HEK293 (cell line): ENCODE measurements around the gene LRP3.

Experiments used
- FEZF1 ChIP-seq: fragments of 450-650 bp; formaldehyde crosslinking; IDR thresholded peaks from 2 replicates; pipeline ENCODE4 v1.5.1; 2016; ENCODE audit warnings: missing biosample characterization, missing genetic modification characterization
- GLI4 ChIP-seq: fragments of 450-650 bp; formaldehyde crosslinking; IDR thresholded peaks from 2 replicates; pipeline ENCODE4 v1.5.1; 2016; ENCODE audit warnings: missing biosample characterization, missing genetic modification characterization
- IKZF3 ChIP-seq: fragments of 450-650 bp; IDR thresholded peaks from 2 replicates; pipeline ENCODE4 v1.5.0; 2018; ENCODE audit warnings: missing biosample characterization, mild to moderate bottlenecking, missing genetic modification characterization, moderate library complexity
- KLF8 ChIP-seq: fragments of 450-650 bp; formaldehyde crosslinking; IDR thresholded peaks from 2 replicates; pipeline ENCODE4 v1.5.1; 2016; ENCODE audit warnings: missing biosample characterization, missing genetic modification characterization
- KLF9 ChIP-seq: fragments of 450-650 bp; formaldehyde crosslinking; IDR thresholded peaks from 2 replicates; pipeline ENCODE4 v1.5.1; 2016; ENCODE audit warnings: missing biosample characterization, missing genetic modification characterization, low read depth
- SP2 ChIP-seq: fragments of 450-650 bp; formaldehyde crosslinking; IDR thresholded peaks from 2 replicates; pipeline ENCODE4 v1.5.1; 2016; ENCODE audit warnings: missing biosample characterization, missing genetic modification characterization
- ZBTB10 ChIP-seq: fragments of 450-650 bp; formaldehyde crosslinking; IDR thresholded peaks from 2 replicates; pipeline ENCODE4 v1.5.1; 2016; ENCODE audit warnings: missing biosample characterization, missing genetic modification characterization
- ZBTB48 ChIP-seq: fragments of 450-650 bp; formaldehyde crosslinking; IDR thresholded peaks from 2 replicates; pipeline ENCODE4 v1.5.1; 2016; ENCODE audit warnings: missing biosample characterization, missing genetic modification characterization
- ZFHX2 ChIP-seq: fragments of 450-650 bp; formaldehyde crosslinking; conservative IDR thresholded peaks from 2 replicates; pipeline ENCODE4 v1.5.1; 2016; ENCODE audit warnings: missing biosample characterization, missing genetic modification characterization
- ZIC2 ChIP-seq: fragments of 450-650 bp; formaldehyde crosslinking; IDR thresholded peaks from 2 replicates; pipeline ENCODE4 v1.5.1; 2016; ENCODE audit warnings: missing biosample characterization, missing genetic modification characterization
- ZNF133 ChIP-seq: fragments of 450-650 bp; formaldehyde crosslinking; IDR thresholded peaks from 2 replicates; pipeline ENCODE4 v1.5.1; 2016; ENCODE audit warnings: missing biosample characterization, missing genetic modification characterization
- ZNF175 ChIP-seq: fragments of 450-650 bp; formaldehyde crosslinking; IDR thresholded peaks from 2 replicates; pipeline ENCODE4 v1.5.1; 2016; ENCODE audit warnings: missing biosample characterization, missing genetic modification characterization
- ZNF221 ChIP-seq: fragments of 450-650 bp; formaldehyde crosslinking; IDR thresholded peaks from 2 replicates; pipeline ENCODE4 v1.5.1; 2017; ENCODE audit warnings: missing biosample characterization, missing genetic modification characterization, borderline replicate concordance
- ZNF23 ChIP-seq: fragments of 450-650 bp; formaldehyde crosslinking; IDR thresholded peaks from 2 replicates; pipeline ENCODE4 v1.5.1; 2016; ENCODE audit warnings: missing biosample characterization, missing genetic modification characterization, borderline replicate concordance
- ZNF335 ChIP-seq: fragments of 450-650 bp; formaldehyde crosslinking; conservative IDR thresholded peaks from 2 replicates; pipeline ENCODE4 v1.5.1; 2016; ENCODE audit warnings: missing biosample characterization, missing genetic modification characterization
- ZNF404 ChIP-seq: fragments of 450-650 bp; formaldehyde crosslinking; IDR thresholded peaks from 2 replicates; pipeline ENCODE4 v1.5.1; 2017; ENCODE audit warnings: missing biosample characterization, missing genetic modification characterization
- ZNF510 ChIP-seq: fragments of 450-650 bp; formaldehyde crosslinking; IDR thresholded peaks from 2 replicates; pipeline ENCODE4 v1.5.1; 2018; ENCODE audit warnings: mild to moderate bottlenecking, missing genetic modification characterization, missing biosample characterization; ENCODE audit not compliant: insufficient replicate concordance
- ZNF549 ChIP-seq: fragments of 450-650 bp; IDR thresholded peaks from 2 replicates; pipeline ENCODE4 v1.5.1; 2018; ENCODE audit warnings: missing biosample characterization, missing genetic modification characterization, mild to moderate bottlenecking, inconsistent platforms, moderate library complexity
- ZNF555 ChIP-seq: fragments of 450-650 bp; formaldehyde crosslinking; conservative IDR thresholded peaks from 2 replicates; pipeline ENCODE4 v1.5.1; 2017; ENCODE audit warnings: missing biosample characterization, mild to moderate bottlenecking, missing genetic modification characterization, inconsistent platforms
- ZNF600 ChIP-seq: fragments of 450-650 bp; formaldehyde crosslinking; IDR thresholded peaks from 2 replicates; pipeline ENCODE4 v1.5.1; 2016; ENCODE audit warnings: missing biosample characterization, missing genetic modification characterization
- ZNF626 ChIP-seq: fragments of 450-650 bp; sonication (Bioruptor Pico); formaldehyde crosslinking; IDR thresholded peaks from 2 replicates; pipeline ENCODE4 v1.5.1; 2018; ENCODE audit warnings: missing biosample characterization, missing genetic modification characterization, inconsistent platforms
- ZNF660 ChIP-seq: fragments of 450-650 bp; IDR thresholded peaks from 2 replicates; pipeline ENCODE4 v1.5.1; 2018; ENCODE audit warnings: missing biosample characterization, mild to moderate bottlenecking, missing genetic modification characterization
- ZNF785 ChIP-seq: fragments of 450-650 bp; formaldehyde crosslinking; IDR thresholded peaks from 2 replicates; pipeline ENCODE4 v1.5.1; 2016; ENCODE audit warnings: missing biosample characterization, missing genetic modification characterization
- ZSCAN30 ChIP-seq: fragments of 450-650 bp; IDR thresholded peaks from 2 replicates; pipeline ENCODE4 v1.5.1; 2018; ENCODE audit warnings: missing biosample characterization, mild to moderate bottlenecking, missing genetic modification characterization, moderate library complexity
- ZSCAN5A ChIP-seq: fragments of 450-650 bp; formaldehyde crosslinking; IDR thresholded peaks from 2 replicates; pipeline ENCODE4 v1.5.1; 2016; ENCODE audit warnings: missing biosample characterization, missing genetic modification characterization
- ZXDB ChIP-seq: fragments of 450-650 bp; formaldehyde crosslinking; IDR thresholded peaks from 2 replicates; pipeline ENCODE4 v1.5.1; 2016; ENCODE audit warnings: missing biosample characterization, missing genetic modification characterization
- TF ChIP-seq, protein P1 (sequence below): fragments of 450-650 bp; formaldehyde crosslinking; IDR thresholded peaks from 2 replicates; pipeline ENCODE4 v1.5.1; 2016; ENCODE audit warnings: missing biosample characterization, missing genetic modification characterization
- TF ChIP-seq, protein P2 (sequence below): fragments of 450-650 bp; formaldehyde crosslinking; IDR thresholded peaks from 2 replicates; pipeline ENCODE4 v1.5.1; 2016; ENCODE audit warnings: missing biosample characterization, missing genetic modification characterization
- TF ChIP-seq, protein P3 (sequence below): fragments of 450-650 bp; formaldehyde crosslinking; IDR thresholded peaks from 2 replicates; pipeline ENCODE4 v1.5.1; 2016; ENCODE audit warnings: missing biosample characterization, missing genetic modification characterization

Gene LRP3

GRCh38 chr19:33193865-33194362 lies at the start of gene LRP3 (continued):
- TF ChIP-seq, protein P1, sequence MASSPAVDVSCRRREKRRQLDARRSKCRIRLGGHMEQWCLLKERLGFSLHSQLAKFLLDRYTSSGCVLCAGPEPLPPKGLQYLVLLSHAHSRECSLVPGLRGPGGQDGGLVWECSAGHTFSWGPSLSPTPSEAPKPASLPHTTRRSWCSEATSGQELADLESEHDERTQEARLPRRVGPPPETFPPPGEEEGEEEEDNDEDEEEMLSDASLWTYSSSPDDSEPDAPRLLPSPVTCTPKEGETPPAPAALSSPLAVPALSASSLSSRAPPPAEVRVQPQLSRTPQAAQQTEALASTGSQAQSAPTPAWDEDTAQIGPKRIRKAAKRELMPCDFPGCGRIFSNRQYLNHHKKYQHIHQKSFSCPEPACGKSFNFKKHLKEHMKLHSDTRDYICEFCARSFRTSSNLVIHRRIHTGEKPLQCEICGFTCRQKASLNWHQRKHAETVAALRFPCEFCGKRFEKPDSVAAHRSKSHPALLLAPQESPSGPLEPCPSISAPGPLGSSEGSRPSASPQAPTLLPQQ (tag by site-specific recombination): peak; percentile 55; the same call in 1 of the 2 replicates
- TF ChIP-seq ZNF510 (tag by site-specific recombination) (no peak), KLF8 (peak; percentile 29; the same call in 1 of the 2 replicates), ZSCAN5A (tag by site-specific recombination) (no peak), ZNF600 (tag by site-specific recombination) (0 out of 2 replicates have a peak, but pooled peaks have one; percentile 57), ZSCAN30 (0 out of 2 replicates have a peak, but pooled peaks have one; percentile 49), ZNF175 (tag by site-specific recombination) (no peak), ZNF785 (no peak), ZNF626 (tag by site-specific recombination) (no peak), ZIC2 (tag by site-specific recombination) (peak; percentile 82), KLF9 (tag by site-specific recombination) (0 out of 2 replicates have a peak, but pooled peaks have one; percentile 34), ZNF133 (tag by site-specific recombination) (no peak), ZNF549 (tag by site-specific recombination) (no peak), ZNF660 (0 out of 2 replicates have a peak, but pooled peaks have one; percentile 19), ZNF221 (no peak), ZNF335 (tag by site-specific recombination) (peak; percentile 96), IKZF3 (tag by site-specific recombination) (peak; percentile 85), FEZF1 (no peak), ZNF404 (tag by site-specific recombination) (no peak), ZBTB48 (tag by site-specific recombination) (peak; percentile 93), SP2 (tag by site-specific recombination) (peak; percentile 22; the same call in 1 of the 2 replicates), ZNF555 (tag by site-specific recombination) (no peak), GLI4 (tag by site-specific recombination) (no peak), ZFHX2 (tag by site-specific recombination) (peak; percentile 28; the same call in 1 of the 2 replicates), ZXDB (tag by site-specific recombination) (no peak), ZBTB10 (peak; percentile 59), ZNF23 (tag by site-specific recombination) (no peak)
- TF ChIP-seq, protein P2, sequence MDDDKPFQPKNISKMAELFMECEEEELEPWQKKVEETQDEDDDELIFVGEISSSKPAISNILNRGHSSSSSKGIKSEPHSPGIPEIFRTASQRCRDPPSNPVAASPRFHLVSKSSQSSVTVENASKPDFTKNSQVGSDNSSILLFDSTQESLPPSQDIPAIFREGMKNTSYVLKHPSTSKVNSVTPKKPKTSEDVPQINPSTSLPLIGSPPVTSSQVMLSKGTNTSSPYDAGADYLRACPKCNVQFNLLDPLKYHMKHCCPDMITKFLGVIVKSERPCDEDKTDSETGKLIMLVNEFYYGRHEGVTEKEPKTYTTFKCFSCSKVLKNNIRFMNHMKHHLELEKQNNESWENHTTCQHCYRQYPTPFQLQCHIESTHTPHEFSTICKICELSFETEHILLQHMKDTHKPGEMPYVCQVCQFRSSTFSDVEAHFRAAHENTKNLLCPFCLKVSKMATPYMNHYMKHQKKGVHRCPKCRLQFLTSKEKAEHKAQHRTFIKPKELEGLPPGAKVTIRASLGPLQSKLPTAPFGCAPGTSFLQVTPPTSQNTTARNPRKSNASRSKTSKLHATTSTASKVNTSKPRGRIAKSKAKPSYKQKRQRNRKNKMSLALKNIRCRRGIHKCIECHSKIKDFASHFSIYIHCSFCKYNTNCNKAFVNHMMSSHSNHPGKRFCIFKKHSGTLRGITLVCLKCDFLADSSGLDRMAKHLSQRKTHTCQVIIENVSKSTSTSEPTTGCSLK (tag by site-specific recombination): no peak
- TF ChIP-seq, protein P3, sequence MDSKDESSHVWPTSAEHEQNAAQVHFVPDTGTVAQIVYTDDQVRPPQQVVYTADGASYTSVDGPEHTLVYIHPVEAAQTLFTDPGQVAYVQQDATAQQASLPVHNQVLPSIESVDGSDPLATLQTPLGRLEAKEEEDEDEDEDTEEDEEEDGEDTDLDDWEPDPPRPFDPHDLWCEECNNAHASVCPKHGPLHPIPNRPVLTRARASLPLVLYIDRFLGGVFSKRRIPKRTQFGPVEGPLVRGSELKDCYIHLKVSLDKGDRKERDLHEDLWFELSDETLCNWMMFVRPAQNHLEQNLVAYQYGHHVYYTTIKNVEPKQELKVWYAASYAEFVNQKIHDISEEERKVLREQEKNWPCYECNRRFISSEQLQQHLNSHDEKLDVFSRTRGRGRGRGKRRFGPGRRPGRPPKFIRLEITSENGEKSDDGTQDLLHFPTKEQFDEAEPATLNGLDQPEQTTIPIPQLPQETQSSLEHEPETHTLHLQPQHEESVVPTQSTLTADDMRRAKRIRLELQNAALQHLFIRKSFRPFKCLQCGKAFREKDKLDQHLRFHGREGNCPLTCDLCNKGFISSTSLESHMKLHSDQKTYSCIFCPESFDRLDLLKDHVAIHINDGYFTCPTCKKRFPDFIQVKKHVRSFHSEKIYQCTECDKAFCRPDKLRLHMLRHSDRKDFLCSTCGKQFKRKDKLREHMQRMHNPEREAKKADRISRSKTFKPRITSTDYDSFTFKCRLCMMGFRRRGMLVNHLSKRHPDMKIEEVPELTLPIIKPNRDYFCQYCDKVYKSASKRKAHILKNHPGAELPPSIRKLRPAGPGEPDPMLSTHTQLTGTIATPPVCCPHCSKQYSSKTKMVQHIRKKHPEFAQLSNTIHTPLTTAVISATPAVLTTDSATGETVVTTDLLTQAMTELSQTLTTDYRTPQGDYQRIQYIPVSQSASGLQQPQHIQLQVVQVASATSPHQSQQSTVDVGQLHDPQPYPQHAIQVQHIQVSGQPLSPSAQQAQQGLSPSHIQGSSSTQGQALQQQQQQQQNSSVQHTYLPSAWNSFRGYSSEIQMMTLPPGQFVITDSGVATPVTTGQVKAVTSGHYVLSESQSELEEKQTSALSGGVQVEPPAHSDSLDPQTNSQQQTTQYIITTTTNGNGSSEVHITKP: peak; percentile 83
